GM12878 (cell line): ENCODE data around the gene TMTC3. TPM values are rescaled to one million over a fixed set of nuclear protein-coding genes. Genes with fewer than 3 reads are reported as not detected.

Experiments used
- ATAC-seq: fragments of 200-7000 bp; cut with Tn5 transposase; 3 replicates; pipeline ENCODE4 v1.9.1; 2020; ENCODE audit warnings: mild to moderate bottlenecking, moderate library complexity
- BruUV-seq: library from RNA; stranded (reverse); fragments of 400-500 nt; replicated peaks from 2 replicates; lab custom pipeline; 2021; lab: Mats Ljungman, UMichigan
- CTCF ChIA-PET: fragments of 300-600 bp; sonication (Branson Sonifier 250); formaldehyde crosslinking; extraction: SDS; loops from one replicate; lab custom pipeline; 2021; ENCODE audit warnings: inconsistent platforms; lab: Yijun Ruan, JAX
- POLR2A ChIA-PET: fragments of 350-600 bp; formaldehyde crosslinking; extraction: SDS; loops from one replicate; lab custom pipeline; 2021; ENCODE audit warnings: inconsistent platforms; lab: Charles Lee
- RAD21 ChIA-PET: fragments of 300-600 bp; sonication (Branson Sonifier 250); formaldehyde crosslinking; loops from one replicate; lab custom pipeline; 2023; ENCODE audit warnings: antibody characterized with exemption; ENCODE audit not compliant: unreplicated experiment; lab: Charles Lee
- SMC1A ChIA-PET: fragments of 300-600 bp; sonication (Branson Sonifier 250); formaldehyde crosslinking; loops from one replicate; lab custom pipeline; 2023; ENCODE audit not compliant: unreplicated experiment, uncharacterized antibody; lab: Charles Lee
- DNase-seq: peaks from one replicate; pipeline ENCODE4 v3.0.0-alpha.2; 2011; ENCODE audit warnings: low read depth, low spot score
- FAIRE-seq: peaks from 3 replicates; lab custom pipeline; 2011; peaks lifted over from hg19 to GRCh38; lab: Jason Lieb, UNC
- H2AFZ ChIP-seq: 2 replicates; pipeline ENCODE4 v1.6.0; 2011; ENCODE audit warnings: low read depth, low read length, control low read depth; ENCODE audit not compliant: control insufficient read depth
- H3K27ac ChIP-seq: 2 replicates; pipeline ENCODE4 v1.5.1; 2011; ENCODE audit warnings: control low read depth; ENCODE audit not compliant: control insufficient read depth, insufficient read depth
- H3K27me3 ChIP-seq, 2 experiments: replicated peaks in 1 of 2; 2 replicates each; pipeline versions ENCODE4 v1.6.0 to v1.6.1; 2011; ENCODE audit warnings: low read length in 1 of 2; ENCODE audit not compliant: control insufficient read depth in 2 of 2, insufficient read depth in 2 of 2
- H3K36me3 ChIP-seq, 2 experiments: 2 replicates each; pipeline ENCODE4 v1.5.1; 2011; ENCODE audit warnings: low read length in 1 of 2; ENCODE audit not compliant: control insufficient read depth in 2 of 2, insufficient read depth in 2 of 2
- H3K4me1 ChIP-seq: 2 replicates; pipeline ENCODE4 v1.6.1; 2011; ENCODE audit warnings: mild to moderate bottlenecking, low read length, moderate library complexity, mixed read lengths; ENCODE audit not compliant: control insufficient read depth, insufficient read depth
- H3K4me2 ChIP-seq: 2 replicates; pipeline ENCODE4 v1.6.0; 2011; ENCODE audit warnings: control low read depth; ENCODE audit not compliant: control insufficient read depth, insufficient read depth
- H3K4me3 ChIP-seq: fragments of 200-600 bp; sonication (generic); 2 replicates; pipeline ENCODE4 v1.5.1; 2016
- H3K79me2 ChIP-seq: 2 replicates; pipeline ENCODE4 v1.6.0; 2011; ENCODE audit warnings: low read length; ENCODE audit not compliant: control insufficient read depth, insufficient read depth
- H3K9ac ChIP-seq: 2 replicates; pipeline ENCODE4 v1.8.0; 2011; ENCODE audit warnings: low read length, control low read depth, mixed read lengths; ENCODE audit not compliant: control insufficient read depth, insufficient read depth
- H3K9me3 ChIP-seq: replicated peaks from 3 replicates; pipeline ENCODE4 v1.5.1; 2011; ENCODE audit warnings: mild to moderate bottlenecking, low read length; ENCODE audit not compliant: control insufficient read depth, insufficient read depth
- H4K20me1 ChIP-seq: 2 replicates; pipeline ENCODE4 v1.6.0; 2011; ENCODE audit not compliant: control insufficient read depth, insufficient read depth
- ASH2L ChIP-seq: fragments of 300-600, 200-600 bp; sonication (generic); IDR thresholded peaks from 2 replicates; pipeline ENCODE4 v1.6.1; 2017; ENCODE audit warnings: low read depth, mild to moderate bottlenecking, borderline replicate concordance
- BHLHE40 ChIP-seq, 2 experiments: fragments of 450-650 bp in 1 of 2; IDR thresholded peaks; 2 replicates each; pipeline ENCODE4 v1.6.1; 2011 to 2017; ENCODE audit warnings: low read depth in 2 of 2, borderline replicate concordance in 1 of 2, improper control_type of control experiment in 1 of 2, low read length in 1 of 2, mild to moderate bottlenecking in 1 of 2
- CBX5 ChIP-seq: sonication (generic); IDR thresholded peaks from 2 replicates; pipeline ENCODE4 v1.6.1; 2016; ENCODE audit warnings: low read depth, moderate library complexity, mild to moderate bottlenecking, inconsistent platforms
- CEBPB ChIP-seq, 2 experiments: fragments of 150-350 bp in 1 of 2; IDR thresholded peaks; 2 replicates each; pipeline ENCODE4 v1.6.1; 2012 to 2014; ENCODE audit warnings: low read depth in 2 of 2, low read length in 2 of 2, borderline replicate concordance in 1 of 2, inconsistent platforms in 1 of 2
- CREM ChIP-seq: IDR thresholded peaks from 2 replicates; pipeline ENCODE4 v1.6.1; 2014; ENCODE audit warnings: antibody characterized with exemption, low read depth
- DPF2 ChIP-seq: fragments of 450-650 bp; IDR thresholded peaks from 2 replicates; pipeline ENCODE4 v1.6.1; 2017; ENCODE audit warnings: mild to moderate bottlenecking
- EED ChIP-seq: sonication (generic); IDR thresholded peaks from 2 replicates; pipeline ENCODE4 v1.6.1; 2016; ENCODE audit warnings: antibody characterized with exemption, low read depth
- ETV6 ChIP-seq, 2 experiments: fragments of 450-650 bp in 1 of 2; IDR thresholded peaks in 1 of 2; conservative IDR thresholded peaks in 1 of 2; 2 replicates each; pipeline ENCODE4 v1.6.1; 2014; ENCODE audit warnings: antibody characterized with exemption in 1 of 2, borderline replicate concordance in 1 of 2, low read depth in 1 of 2, mild to moderate bottlenecking in 1 of 2, moderate library complexity in 1 of 2
- FOS ChIP-seq: IDR thresholded peaks from 3 replicates; pipeline ENCODE4 v1.6.1; 2011; ENCODE audit warnings: borderline replicate concordance; ENCODE audit not compliant: insufficient read length; ENCODE audit errors: extremely low read depth
- LARP7 ChIP-seq: fragments of 450-650 bp; IDR thresholded peaks from 2 replicates; pipeline ENCODE4 v1.6.1; 2017; ENCODE audit warnings: mild to moderate bottlenecking
- MYC ChIP-seq: IDR thresholded peaks from 2 replicates; pipeline ENCODE4 v1.6.1; 2011; ENCODE audit warnings: mild to moderate bottlenecking, low read length, moderate library complexity, inconsistent platforms; ENCODE audit not compliant: insufficient read depth, insufficient replicate concordance, insufficient read length, severe bottlenecking
- NR2C2 ChIP-seq: IDR thresholded peaks from 2 replicates; pipeline ENCODE4 v1.6.1; 2011; ENCODE audit warnings: borderline replicate concordance, low read depth; ENCODE audit not compliant: control insufficient read depth, insufficient read length
- NRF1 ChIP-seq: conservative IDR thresholded peaks from 2 replicates; pipeline ENCODE4 v1.6.1; 2011; ENCODE audit warnings: mild to moderate bottlenecking, low read depth, low read length, improper control_type of control experiment
- SRF ChIP-seq, 2 experiments: IDR thresholded peaks; 2 replicates each; pipeline ENCODE4 v1.6.1; 2011; ENCODE audit warnings: low read depth in 2 of 2, low read length in 2 of 2, mild to moderate bottlenecking in 1 of 2, moderate library complexity in 1 of 2
- STAT3 ChIP-seq: IDR thresholded peaks from 2 replicates; pipeline ENCODE4 v1.6.1; 2011; ENCODE audit warnings: low read depth, low read length, improper control_type of control experiment
- TCF3 ChIP-seq: IDR thresholded peaks from 2 replicates; pipeline ENCODE4 v1.6.1; 2012; ENCODE audit warnings: low read depth, mild to moderate bottlenecking, low read length, borderline replicate concordance; ENCODE audit not compliant: insufficient read depth
- WRNIP1 ChIP-seq: IDR thresholded peaks from 2 replicates; pipeline ENCODE4 v1.6.1; 2011; ENCODE audit warnings: low read depth, low read length, improper control_type of control experiment, borderline replicate concordance
- YBX1 ChIP-seq: fragments of 450-650 bp; IDR thresholded peaks from 2 replicates; pipeline ENCODE4 v1.6.1; 2016; ENCODE audit warnings: antibody characterized with exemption
- ZSCAN29 ChIP-seq: fragments of 450-650 bp; IDR thresholded peaks from 2 replicates; pipeline ENCODE4 v1.6.1; 2017; ENCODE audit warnings: mild to moderate bottlenecking, moderate library complexity
- WGBS: methylation state at CpG from one replicate; pipeline ENCODE4 v1.1.6; 2016; ENCODE audit warnings: low lambda C conversion rate; ENCODE audit not compliant: insufficient replicate concordance, insufficient coverage; ENCODE audit errors: missing lambda C conversion rate; 5-methylcytosine and 5-hydroxymethylcytosine counted together
- in situ Hi-C: fragments of 300-500 bp; cut with MboI; formaldehyde crosslinking; loops from 9 replicates; pipeline ENCODE4 v1.14.3; 2018; ENCODE audit warnings: mixed read lengths
- intact Hi-C: fragments of 100-400 bp; cut with micrococcal nuclease; formaldehyde crosslinking; loops from one replicate; pipeline ENCODE4 v1.14.2; 2022; ENCODE audit not compliant: unreplicated experiment
- polyA plus RNA-seq, 11 experiments: library from polyadenylated mRNA; depleted of rRNA in 4 of 11; unstranded in 6 of 11; stranded (reverse) in 5 of 11; fragments of >200 nt; fragmentation: Nextera tagmentation in 4 of 11; fragmentation: Illumina TruSeq in 1 of 11; extraction: Ambion mirVana in 4 of 11; extraction: Trizol in 1 of 11; gene quantifications; 1 replicate in 1 of 11; 2 replicates in 10 of 11; pipeline versions ENCODE4 v1.2.1 to v1.2.3, GENCODE V29; 2011 to 2016; ENCODE audit warnings: inconsistent platforms in 2 of 11, missing spikeins in 2 of 11, low read depth in 1 of 11
- total RNA-seq, 4 experiments: library from RNA; depleted of rRNA in 3 of 4; stranded (reverse); fragments of >200 nt in 3 of 4; fragmentation: Illumina TruSeq in 1 of 4; extraction: Trizol in 1 of 4; gene quantifications; 2 replicates each; pipeline versions ENCODE4 v1.2.1 to v1.2.3, GENCODE V29; 2013 to 2021

Gene TMTC3
- total and polyA plus RNA-seq, 10 of the 15 experiments (the other 5 are each of a cell fraction or from before 2014, with no cell fraction given): 1.4 to 5.7 (median 3.5) TPM

GRCh38 chr12:88163371-88163770 lies 21.3 kb downstream of the TMTC3 start:
- DNase-seq (no peak), ATAC-seq (no peak), FAIRE-seq (no peak)
- TF ChIP-seq ETV6 (conservative IDR thresholded peaks at IDR 0.05 in 1 of 2, IDR thresholded peaks at IDR 0.05 in 1 of 2; ENCODE audit: borderline replicate concordance in 1 of 2, low read depth in 1 of 2) (no peak), MYC (no peak), CBX5 (no peak), CEBPB (IDR thresholded peaks at IDR 0.05; ENCODE audit: borderline replicate concordance in 1 of 2, low read depth in 2 of 2, low read length in 2 of 2) (no peak), YBX1 (no peak), TCF3 (no peak), BHLHE40 (IDR thresholded peaks at IDR 0.05; ENCODE audit: borderline replicate concordance in 1 of 2, low read depth in 2 of 2, low read length in 1 of 2) (no peak), STAT3 (no peak), WRNIP1 (no peak), EED (no peak), NRF1 (no peak), LARP7 (no peak), FOS (no peak), SRF (IDR thresholded peaks at IDR 0.05; ENCODE audit: low read depth in 2 of 2, low read length in 2 of 2) (no peak), NR2C2 (no peak), DPF2 (no peak), ZSCAN29 (no peak), CREM (no peak), ASH2L (no peak)
- Histone ChIP-seq H3K4me1 (no peaks in the 10 kb centered on the region), H3K27ac (no peak overlapping the region), H3K9ac (no peak overlapping the region), H3K4me2 (no peak overlapping the region), H4K20me1 (no peaks in the 10 kb centered on the region), H3K27me3 (no peaks in the 10 kb centered on the region), H3K36me3 (peaks cover 0 to 3% of the 10 kb centered on the region in 2 experiments; a peak in 2 of 4 replicates), H3K79me2 (no peaks in the 10 kb centered on the region), H3K4me3 (no peak overlapping the region), H2AFZ (no peak overlapping the region), H3K9me3 (no peaks in the 10 kb centered on the region)
- RAD21 ChIA-PET: no interaction called here
- SMC1A ChIA-PET: interaction anchor here (1.0 kb wide), 1 partner anchor 229 kb away, joined by 4 read pairs; no protein-coding TSS in a partner anchor
- POLR2A ChIA-PET: no interaction called here
- intact Hi-C loops: no loop called here
- CTCF ChIA-PET: interaction anchor here (0.6 kb wide), 1 partner anchor 83 kb away, joined by 3 read pairs; no protein-coding TSS in a partner anchor
- no TSS peak for BruUV-seq
- WGBS: 100% methylated on average over 2 of the region's 2 CpGs
- in situ Hi-C loops: no loop called here
